ENCODE measurements around the gene PTPRG.

DNA sequence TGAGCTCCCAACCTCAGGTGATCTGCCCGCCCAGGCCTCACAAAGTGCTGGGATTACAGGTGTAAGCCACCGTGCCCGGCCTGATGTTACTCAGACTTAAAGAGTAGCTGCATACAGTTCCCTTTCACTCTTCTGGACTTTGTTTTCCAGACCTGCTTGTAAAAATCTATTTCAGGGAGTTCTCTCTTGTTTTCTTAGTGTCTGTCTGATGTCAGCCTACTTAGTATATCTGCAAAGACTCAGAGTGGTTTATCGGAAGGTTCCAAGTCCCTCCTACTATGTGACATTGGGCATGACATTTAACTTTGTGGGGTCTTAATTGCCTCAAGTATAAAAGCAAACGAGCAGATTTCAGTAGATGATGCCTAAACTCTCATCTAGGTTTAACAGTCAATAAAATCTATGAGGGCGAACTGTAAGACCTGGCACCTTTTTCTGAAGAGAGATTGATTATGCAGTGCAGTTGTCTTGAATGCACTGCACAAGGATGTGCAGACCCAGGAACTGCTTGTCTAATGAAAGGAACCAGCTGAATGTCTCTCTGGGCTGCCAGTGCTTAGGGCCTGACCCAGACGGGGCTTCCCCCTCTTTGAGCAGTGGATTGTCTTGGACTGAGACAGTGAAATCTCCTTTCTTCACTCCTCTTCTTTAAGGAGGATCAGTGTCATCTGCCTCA lies 301.4 kb downstream of the PTPRG start:
- TF ChIP-seq CTCF (IDR thresholded peaks at IDR 0.05) (no peak), POLR2A (IDR thresholded peaks at IDR 0.05) (no peak), POLR2AphosphoS5 (IDR thresholded peaks at IDR 0.05) (peak; percentile 68 to 90 (median 78))
